ENCODE measurements around the gene ARL8B. TPM values are rescaled to one million over a fixed set of nuclear protein-coding genes. Genes with fewer than 3 reads are reported as not detected.
A peak's percentile ranks its signal among the peaks of the same experiment; 100 is the strongest.

ARL8B gene
- total RNA-seq, 3 donors from 2014 or later: 66.7 to 89.4 (median 72.1) TPM

GRCh38 chr3:5194341-5194740 is 72.2 kb downstream of the ARL8B start:
- Mint-ChIP-seq H3K4me3 (peak overlapping the region; percentile 68), H3K4me1 (ENCODE audit: low read depth) (peaks cover 83% of the 10 kb centered on the region), H3K36me3 (ENCODE audit: insufficient read depth) (peaks cover 54% of the 10 kb centered on the region), H3K9me3 (peaks cover 13% of the 10 kb centered on the region), H3K27me3 (ENCODE audit: low read depth) (no peaks in the 10 kb centered on the region)
- DNase-seq: no peak
- peak in 1 of 2 donors; percentile 11 for ATAC-seq

DNA sequence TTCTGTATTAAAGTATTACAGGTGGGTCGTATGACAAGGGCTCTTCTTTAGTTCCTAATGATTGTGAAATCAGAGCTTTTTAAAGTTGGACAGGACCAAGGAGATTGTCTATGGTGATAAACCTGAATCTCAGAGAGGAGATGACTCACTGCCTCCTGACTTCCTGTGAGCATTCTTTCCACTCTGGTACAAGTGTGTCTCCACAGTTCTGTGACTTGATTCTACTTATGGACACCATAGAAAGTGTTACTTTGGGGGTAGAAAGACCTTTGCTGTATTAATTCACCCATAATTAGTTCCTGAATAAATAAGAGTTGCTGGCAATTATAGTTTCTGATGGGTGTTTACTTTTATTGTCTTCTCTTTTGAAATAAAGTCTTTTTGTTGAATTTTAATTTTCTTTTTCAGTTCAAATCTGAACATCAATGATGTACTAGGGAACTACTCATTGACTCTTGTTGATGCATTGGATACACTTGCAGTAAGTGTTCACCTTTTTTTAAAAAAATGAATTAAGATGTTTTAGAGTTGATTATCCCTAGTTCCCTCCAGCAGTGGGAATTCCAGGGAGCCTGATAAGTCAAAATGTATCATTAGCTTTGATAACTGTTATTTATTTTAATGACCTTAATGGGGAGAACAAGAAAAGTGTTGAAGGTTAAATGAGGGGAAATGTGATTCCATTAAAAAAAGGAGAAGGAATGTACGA is 72.9 kb downstream of the ARL8B start:
- peak overlapping the region; percentile 68 for H3K4me3 Mint-ChIP-seq
- DNase-seq: peak; percentile 29
- no peaks in the 10 kb centered on the region for H3K27me3 Mint-ChIP-seq (ENCODE audit: low read depth)
- peaks cover 13% of the 10 kb centered on the region for H3K9me3 Mint-ChIP-seq
- peaks cover 57% of the 10 kb centered on the region for H3K36me3 Mint-ChIP-seq (ENCODE audit: insufficient read depth)
- H3K4me1 Mint-ChIP-seq (ENCODE audit: low read depth): peaks cover 89% of the 10 kb centered on the region
- peak; percentile 40 to 52 for ATAC-seq

- peaks cover 13% of the 10 kb centered on the region for H3K9me3 Mint-ChIP-seq
- DNase-seq (no peak), ATAC-seq (no peak)
- peak overlapping the region; percentile 68 for H3K4me3 Mint-ChIP-seq
- H3K4me1 Mint-ChIP-seq (ENCODE audit: low read depth): peaks cover 88% of the 10 kb centered on the region
- H3K36me3 Mint-ChIP-seq (ENCODE audit: insufficient read depth): peaks cover 58% of the 10 kb centered on the region
- no peaks in the 10 kb centered on the region for H3K27me3 Mint-ChIP-seq (ENCODE audit: low read depth)
Observed at GRCh38 chr3:5195605-5196004, 73.5 kb downstream of the ARL8B start.

GRCh38 chr3:5197022-5197421 is 74.9 kb downstream of the ARL8B start:
- no peaks in the 10 kb centered on the region for H3K27me3 Mint-ChIP-seq (ENCODE audit: low read depth)
- ATAC-seq (no peak), DNase-seq (no peak)
- peaks cover 87% of the 10 kb centered on the region for H3K4me1 Mint-ChIP-seq (ENCODE audit: low read depth)
- H3K36me3 Mint-ChIP-seq (ENCODE audit: insufficient read depth): peaks cover 59% of the 10 kb centered on the region
- peak overlapping the region; percentile 61 for H3K4me3 Mint-ChIP-seq
- peaks cover 13% of the 10 kb centered on the region for H3K9me3 Mint-ChIP-seq

- Mint-ChIP-seq H3K4me1 (ENCODE audit: low read depth) (peaks cover 80% of the 10 kb centered on the region), H3K9me3 (peaks cover 13% of the 10 kb centered on the region), H3K36me3 (ENCODE audit: insufficient read depth) (peaks cover 57% of the 10 kb centered on the region), H3K4me3 (peak overlapping the region; percentile 61), H3K27me3 (ENCODE audit: low read depth) (no peaks in the 10 kb centered on the region)
- DNase-seq (peak; percentile 17), ATAC-seq (peak; percentile 66 to 77)
Observed at GRCh38 chr3:5197470-5198312, 75.6 kb downstream of the ARL8B start.

DNA sequence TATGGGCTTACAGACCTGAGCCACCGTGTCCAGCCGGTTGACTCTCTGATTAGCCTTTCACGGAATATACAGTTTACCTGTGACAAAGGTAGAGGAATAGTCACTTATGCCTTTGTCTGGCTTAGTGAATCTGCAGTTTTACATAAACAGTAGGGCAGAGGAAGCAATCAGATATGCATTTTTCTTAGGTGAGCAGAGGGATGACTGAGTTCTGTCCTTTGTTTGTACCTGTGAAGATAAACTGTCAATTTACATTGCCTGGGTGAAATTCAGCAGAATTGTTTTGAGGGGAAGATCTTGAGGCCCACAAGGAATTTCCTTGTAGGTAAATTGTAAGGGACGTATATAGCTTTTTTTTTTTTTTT is 76.2 kb downstream of the ARL8B start:
- Mint-ChIP-seq H3K27me3 (ENCODE audit: low read depth) (no peaks in the 10 kb centered on the region), H3K4me3 (no peak overlapping the region), H3K4me1 (ENCODE audit: low read depth) (peaks cover 74% of the 10 kb centered on the region), H3K36me3 (ENCODE audit: insufficient read depth) (peaks cover 58% of the 10 kb centered on the region), H3K9me3 (peaks cover 13% of the 10 kb centered on the region)
- DNase-seq (no peak), ATAC-seq (no peak)

DNA sequence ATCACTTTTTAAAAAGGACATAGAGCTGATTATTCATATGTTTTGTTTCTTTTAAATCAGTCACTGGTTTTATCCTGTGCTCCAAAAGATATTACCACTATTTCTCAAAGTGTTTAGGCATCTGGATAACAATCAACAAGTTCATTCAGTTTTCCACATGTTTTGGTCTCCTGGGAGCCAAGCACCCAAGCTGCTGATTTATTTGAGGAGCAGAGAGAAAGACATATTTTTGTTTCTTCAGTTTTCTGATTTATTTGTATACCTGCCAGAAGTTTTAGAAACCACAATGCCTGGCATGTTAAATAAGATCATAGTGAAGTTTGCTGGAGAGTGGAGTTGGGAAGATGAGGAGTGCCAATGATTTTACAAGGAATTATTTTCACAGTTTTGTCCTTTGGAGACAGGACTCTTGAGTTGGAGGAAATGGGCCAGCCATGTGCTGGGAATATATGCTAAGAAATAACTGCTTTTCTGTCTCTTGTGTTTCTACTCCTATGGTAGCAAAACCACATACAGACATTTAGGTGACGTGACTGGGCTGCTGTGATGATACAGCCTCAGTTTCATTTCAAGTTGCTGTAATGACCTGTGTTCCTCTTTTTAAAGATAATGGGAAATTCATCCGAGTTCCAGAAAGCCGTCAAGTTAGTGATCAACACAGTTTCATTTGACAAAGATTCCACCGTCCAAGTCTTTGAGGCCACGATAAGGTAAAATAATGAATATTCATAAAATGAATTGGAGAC is 77.1 kb downstream of the ARL8B start:
- peaks cover 68% of the 10 kb centered on the region for H3K4me1 Mint-ChIP-seq (ENCODE audit: low read depth)

GRCh38 chr3:5201536-5201935 is 79.4 kb downstream of the ARL8B start:
- peaks cover 67% of the 10 kb centered on the region for H3K36me3 Mint-ChIP-seq (ENCODE audit: insufficient read depth)
- no peak for ATAC-seq
- peaks cover 59% of the 10 kb centered on the region for H3K4me1 Mint-ChIP-seq (ENCODE audit: low read depth)
- peaks cover 7% of the 10 kb centered on the region for H3K9me3 Mint-ChIP-seq
- no peak for DNase-seq
- no peaks in the 10 kb centered on the region for H3K27me3 Mint-ChIP-seq (ENCODE audit: low read depth)
- no peak overlapping the region for H3K4me3 Mint-ChIP-seq

More for the DNA sequence above, 77.1 kb downstream of the ARL8B start:
- DNase-seq (no peak), ATAC-seq (no peak)
- Mint-ChIP-seq H3K9me3 (peaks cover 13% of the 10 kb centered on the region), H3K4me3 (no peak overlapping the region), H3K27me3 (ENCODE audit: low read depth) (no peaks in the 10 kb centered on the region), H3K36me3 (ENCODE audit: insufficient read depth) (peaks cover 57% of the 10 kb centered on the region)

GRCh38 chr3:5202222-5202621 is 80.1 kb downstream of the ARL8B start:
- Mint-ChIP-seq H3K4me1 (ENCODE audit: low read depth) (peaks cover 52% of the 10 kb centered on the region), H3K36me3 (ENCODE audit: insufficient read depth) (peaks cover 67% of the 10 kb centered on the region), H3K4me3 (no peak overlapping the region)

DNA sequence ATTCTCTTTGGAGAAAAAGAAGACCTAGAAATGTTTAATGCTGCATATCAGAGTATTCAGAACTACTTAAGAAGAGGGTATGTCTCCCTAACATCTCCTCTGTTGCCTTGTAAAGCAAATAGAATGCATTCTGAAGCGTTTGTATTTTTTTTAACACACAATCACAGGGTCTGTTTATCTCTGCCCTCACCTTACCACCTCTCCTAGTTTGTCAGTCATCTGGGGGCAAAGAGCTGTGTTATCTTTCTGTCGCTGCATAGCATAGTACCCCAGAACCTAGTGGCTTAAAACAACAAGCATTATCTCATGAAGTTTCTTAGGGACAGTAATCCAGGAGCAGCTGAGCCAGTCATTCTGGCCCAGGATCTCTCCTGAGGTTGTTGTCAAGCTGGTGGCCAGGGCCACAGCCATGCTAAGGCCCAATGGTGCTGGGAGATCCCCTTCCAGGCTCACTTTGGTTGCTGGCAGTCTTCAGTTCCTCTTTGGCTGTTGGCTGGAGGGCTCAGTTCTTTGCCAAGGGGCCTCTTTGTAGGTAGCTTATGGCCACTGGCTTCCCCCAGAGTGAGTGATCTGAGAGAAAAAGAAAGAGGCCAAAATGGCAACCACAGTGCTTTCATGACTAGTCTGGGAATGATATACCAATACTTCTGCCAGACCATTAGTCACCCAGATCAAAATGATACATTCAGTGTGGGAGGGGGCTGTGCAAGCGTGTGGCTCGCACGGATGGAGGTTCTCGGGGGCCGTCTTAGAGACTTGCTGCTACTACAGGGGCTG is 83.3 kb downstream of the ARL8B start:
- Mint-ChIP-seq H3K4me3 (no peak overlapping the region), H3K9me3 (no peaks in the 10 kb centered on the region), H3K36me3 (ENCODE audit: insufficient read depth) (peaks cover 76% of the 10 kb centered on the region), H3K4me1 (ENCODE audit: low read depth) (peaks cover 23% of the 10 kb centered on the region), H3K27me3 (ENCODE audit: low read depth) (no peaks in the 10 kb centered on the region)
- DNase-seq: no peak
- ATAC-seq: peak; percentile 94 to 95

More at GRCh38 chr3:5202222-5202621, 80.1 kb downstream of the ARL8B start:
- DNase-seq: no peak
- ATAC-seq: no peak
- Mint-ChIP-seq H3K27me3 (ENCODE audit: low read depth) (no peaks in the 10 kb centered on the region), H3K9me3 (peaks cover 4% of the 10 kb centered on the region)

DNA sequence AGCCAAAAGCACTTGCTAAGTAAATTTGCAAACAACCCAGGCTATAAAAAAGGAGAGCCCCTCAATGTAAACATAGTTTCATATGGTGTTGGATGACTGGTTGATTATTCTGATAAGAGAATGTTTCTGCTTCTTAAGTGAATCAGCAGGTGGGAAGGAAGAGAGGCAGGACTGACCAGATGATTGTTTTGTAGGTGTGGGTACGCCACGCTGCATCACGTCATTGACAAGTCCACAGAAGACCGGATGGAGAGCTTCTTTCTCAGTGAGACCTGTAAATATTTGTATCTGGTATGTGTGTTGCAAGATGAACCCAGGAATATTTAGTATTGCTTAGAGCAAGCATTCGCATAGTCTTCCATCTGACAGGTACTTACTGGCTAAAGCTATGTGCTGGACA is 88.8 kb downstream of the ARL8B start:
- Mint-ChIP-seq H3K4me3 (no peak overlapping the region), H3K27me3 (ENCODE audit: low read depth) (no peaks in the 10 kb centered on the region), H3K4me1 (ENCODE audit: low read depth) (peaks cover 5% of the 10 kb centered on the region), H3K9me3 (no peaks in the 10 kb centered on the region), H3K36me3 (ENCODE audit: insufficient read depth) (peaks cover 84% of the 10 kb centered on the region)
- no peak for ATAC-seq
- DNase-seq: no peak

DNA sequence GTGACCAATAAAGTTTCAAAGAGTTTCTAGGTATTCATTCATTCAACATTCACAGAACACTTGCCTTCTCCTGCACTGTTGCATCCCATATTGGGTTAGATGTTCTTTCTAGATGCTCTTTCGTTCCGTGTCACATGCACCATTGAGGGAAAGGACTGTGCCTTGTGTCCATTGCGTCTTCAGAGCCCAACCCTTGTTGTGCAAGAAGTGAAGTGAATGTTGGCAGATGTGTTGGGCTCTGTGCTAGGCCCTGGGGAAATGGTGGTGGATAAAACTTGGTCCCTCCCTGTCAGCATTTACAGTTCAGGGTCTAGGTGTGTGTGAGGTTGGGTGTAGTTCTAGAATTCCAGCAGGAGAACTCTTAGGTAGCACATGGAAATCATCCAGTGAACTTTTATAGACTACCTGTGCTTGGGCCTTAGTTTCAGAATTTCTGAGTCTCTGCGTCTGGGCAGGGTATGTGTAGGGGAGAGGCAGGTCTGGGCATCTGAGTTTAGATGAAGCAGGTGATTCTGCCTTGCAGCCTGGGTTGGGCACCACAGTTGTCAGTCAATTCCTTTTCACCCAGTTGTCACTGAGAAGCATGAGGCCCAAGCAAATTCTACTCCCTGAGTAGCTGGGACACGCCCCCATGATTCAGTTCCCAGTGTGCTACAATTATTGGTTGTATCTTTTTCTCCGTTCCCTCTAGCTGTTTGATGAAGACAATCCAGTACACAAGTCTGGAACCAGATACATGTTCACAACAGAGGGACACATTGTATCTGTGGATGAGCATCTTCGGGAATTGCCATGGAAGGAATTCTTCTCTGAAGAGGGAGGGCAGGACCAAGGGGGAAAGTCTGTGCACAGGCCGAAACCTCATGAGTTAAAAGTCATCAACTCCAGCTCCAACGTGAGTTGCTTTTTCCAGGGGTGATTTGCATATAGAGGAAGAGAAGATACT is 90.8 kb downstream of the ARL8B start:
- peaks cover 80% of the 10 kb centered on the region for H3K36me3 Mint-ChIP-seq (ENCODE audit: insufficient read depth)
- H3K27me3 Mint-ChIP-seq (ENCODE audit: low read depth): no peaks in the 10 kb centered on the region
- ATAC-seq: peak in 1 of 2 donors; percentile 30
- H3K9me3 Mint-ChIP-seq: no peaks in the 10 kb centered on the region
- H3K4me3 Mint-ChIP-seq: no peak overlapping the region
- H3K4me1 Mint-ChIP-seq (ENCODE audit: low read depth): peaks cover 1% of the 10 kb centered on the region
- DNase-seq: no peak

- ATAC-seq: peak in 1 of 2 donors; percentile 34
- DNase-seq: no peak
- no peaks in the 10 kb centered on the region for H3K9me3 Mint-ChIP-seq
- H3K4me1 Mint-ChIP-seq (ENCODE audit: low read depth): peaks cover 1% of the 10 kb centered on the region
- no peak overlapping the region for H3K4me3 Mint-ChIP-seq
- no peaks in the 10 kb centered on the region for H3K27me3 Mint-ChIP-seq (ENCODE audit: low read depth)
- H3K36me3 Mint-ChIP-seq (ENCODE audit: insufficient read depth): peaks cover 78% of the 10 kb centered on the region
Observed at GRCh38 chr3:5213574-5213966, 91.5 kb downstream of the ARL8B start.

All from activated T-cell treated with anti-CD3 and anti-CD28 coated beads, Interleukin-2, amount 50 U/mL, for 4 hours (primary cell).